NT2/D1 (cell line): ENCODE measurements around the gene NUTF2.

Experiments used
- SUZ12 ChIP-seq: IDR thresholded peaks from 2 replicates; pipeline ENCODE4 v1.6.1; 2011; ENCODE audit not compliant: insufficient read length, insufficient read depth; ENCODE audit errors: extremely low read depth
- YY1 ChIP-seq: IDR thresholded peaks from 2 replicates; pipeline ENCODE4 v1.6.1; 2011; ENCODE audit not compliant: insufficient read length, insufficient read depth
- ZNF274 ChIP-seq: IDR thresholded peaks from 2 replicates; pipeline ENCODE4 v1.6.1; 2011; ENCODE audit warnings: mild to moderate bottlenecking, low read depth, low read length

DNA sequence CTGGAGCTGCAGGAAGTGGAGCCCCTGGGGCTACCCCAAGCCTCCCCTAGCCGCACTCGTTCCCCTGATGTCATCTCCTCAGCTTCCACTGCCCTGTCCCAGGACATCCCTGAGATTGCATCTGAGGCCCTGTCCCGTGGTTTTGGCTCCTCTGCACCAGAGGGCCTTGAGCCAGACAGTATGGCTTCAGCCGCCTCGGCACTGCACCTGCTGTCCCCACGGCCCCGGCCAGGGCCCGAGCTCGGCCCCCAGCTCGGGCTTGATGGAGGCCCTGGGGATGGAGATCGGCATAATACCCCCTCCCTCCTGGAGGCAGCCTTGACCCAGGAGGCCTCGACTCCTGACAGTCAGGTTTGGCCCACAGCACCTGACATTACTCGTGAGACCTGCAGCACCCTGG is 33.9 kb downstream of the NUTF2 start:
- no peak for TF ChIP-seq ZNF274
- TF ChIP-seq YY1, result no peak
- no peak for TF ChIP-seq SUZ12
